Liver (tissue), 9 donors: ENCODE measurements around the gene CASP3. TPM values are rescaled to one million over a fixed set of nuclear protein-coding genes. Genes with fewer than 3 reads are reported as not detected.

Source experiments
- DNase-seq: peaks from one replicate; pipeline ENCODE4 v3.0.0-alpha.2; 2017; ENCODE audit warnings: low spot score
- H3K27ac ChIP-seq, 2 donors: one replicate each; pipeline ENCODE4 v1.7.0; 2013; ENCODE audit warnings: inconsistent platforms in 2 of 2, low read length in 2 of 2, control low read depth in 1 of 2, low read depth in 1 of 2, mild to moderate bottlenecking in 1 of 2
- H3K27me3 ChIP-seq, 4 donors: one replicate each; pipeline versions ENCODE4 v1.6.1 to v1.7.0; 2013; ENCODE audit warnings: low read length in 3 of 4, inconsistent platforms in 1 of 4, mild to moderate bottlenecking in 1 of 4, moderate library complexity in 1 of 4; ENCODE audit not compliant: control insufficient read depth in 4 of 4, insufficient read depth in 4 of 4
- H3K36me3 ChIP-seq, 4 donors: one replicate each; pipeline versions ENCODE4 v1.6.1 to v1.7.0; 2013; ENCODE audit warnings: low read length in 3 of 4, mild to moderate bottlenecking in 3 of 4, low read depth in 1 of 4, moderate library complexity in 1 of 4; ENCODE audit not compliant: control insufficient read depth in 4 of 4, insufficient read depth in 3 of 4
- H3K4me1 ChIP-seq, 4 donors: one replicate each; pipeline versions ENCODE4 v1.6.1 to v1.7.0; 2013; ENCODE audit warnings: low read length in 3 of 4, mild to moderate bottlenecking in 3 of 4, moderate library complexity in 1 of 4; ENCODE audit not compliant: control insufficient read depth in 4 of 4, insufficient read depth in 4 of 4
- H3K4me3 ChIP-seq, 3 donors: one replicate each; pipeline versions ENCODE4 v1.6.1 to v1.7.0; 2013; ENCODE audit warnings: low read length in 3 of 3, control low read depth in 1 of 3, low read depth in 1 of 3, mild to moderate bottlenecking in 1 of 3
- H3K9ac ChIP-seq, 2 donors: one replicate each; pipeline ENCODE4 v1.7.0; 2013; ENCODE audit warnings: low read length in 2 of 2, mild to moderate bottlenecking in 2 of 2, moderate library complexity in 2 of 2, control low read depth in 1 of 2, low read depth in 1 of 2
- H3K9me3 ChIP-seq, 4 donors: one replicate each; pipeline versions ENCODE4 v1.6.1 to v1.7.0; 2013; ENCODE audit warnings: low read length in 3 of 4; ENCODE audit not compliant: control insufficient read depth in 4 of 4
- CTCF ChIP-seq: fragments of 150-350 bp; IDR thresholded peaks from 2 replicates; pipeline ENCODE4 v1.5.1; 2017; ENCODE audit warnings: improper control_type of control experiment, low read depth, low read length; ENCODE audit not compliant: missing input control
- EGR1 ChIP-seq, 2 donors: IDR thresholded peaks; 2 replicates each; pipeline ENCODE4 v1.6.1; 2016 to 2018; ENCODE audit warnings: antibody characterized with exemption in 2 of 2, low read depth in 2 of 2
- FOXA1 ChIP-seq: IDR thresholded peaks from 2 replicates; pipeline ENCODE4 v1.6.1; 2016; ENCODE audit warnings: antibody characterized with exemption
- FOXA2 ChIP-seq: IDR thresholded peaks from 2 replicates; pipeline ENCODE4 v1.6.1; 2016; ENCODE audit warnings: antibody characterized with exemption
- GABPA ChIP-seq, 2 donors: IDR thresholded peaks in 1 of 2; conservative IDR thresholded peaks in 1 of 2; 2 replicates each; pipeline ENCODE4 v1.6.1; 2016; ENCODE audit warnings: antibody characterized with exemption in 2 of 2, mild to moderate bottlenecking in 1 of 2, moderate library complexity in 1 of 2
- HNF4A ChIP-seq, 2 donors: conservative IDR thresholded peaks; 2 replicates each; pipeline ENCODE4 v1.6.1; 2016; ENCODE audit warnings: antibody characterized with exemption in 2 of 2, mild to moderate bottlenecking in 2 of 2
- HNF4G ChIP-seq: IDR thresholded peaks from 2 replicates; pipeline ENCODE4 v1.6.1; 2016; ENCODE audit warnings: antibody characterized with exemption
- JUND ChIP-seq, 2 donors: IDR thresholded peaks; 2 replicates each; pipeline ENCODE4 v1.6.1; 2016; ENCODE audit warnings: antibody characterized with exemption in 2 of 2
- MAX ChIP-seq: IDR thresholded peaks from 2 replicates; pipeline ENCODE4 v1.6.1; 2016; ENCODE audit warnings: antibody characterized with exemption
- NR2F2 ChIP-seq: IDR thresholded peaks from 2 replicates; pipeline ENCODE4 v1.6.1; 2016; ENCODE audit warnings: antibody characterized with exemption
- RAD21 ChIP-seq, 2 donors: IDR thresholded peaks; 2 replicates each; pipeline ENCODE4 v1.6.1; 2016; ENCODE audit warnings: antibody characterized with exemption in 2 of 2, mild to moderate bottlenecking in 2 of 2
- RXRA ChIP-seq, 2 donors: IDR thresholded peaks; 2 replicates each; pipeline ENCODE4 v1.6.1; 2017 to 2018; ENCODE audit warnings: antibody characterized with exemption in 2 of 2, mild to moderate bottlenecking in 1 of 2
- SP1 ChIP-seq: IDR thresholded peaks from 2 replicates; pipeline ENCODE4 v1.6.1; 2018; ENCODE audit warnings: antibody characterized with exemption, mild to moderate bottlenecking
- TAF1 ChIP-seq: conservative IDR thresholded peaks from 2 replicates; pipeline ENCODE4 v1.6.1; 2016; ENCODE audit warnings: antibody characterized with exemption, mild to moderate bottlenecking
- YY1 ChIP-seq: IDR thresholded peaks from 2 replicates; pipeline ENCODE4 v1.6.1; 2016; ENCODE audit warnings: antibody characterized with exemption, mild to moderate bottlenecking
- WGBS: extraction: QIAGEN DNeasy Blood & Tissue Kit; methylation state at CpG from one replicate; pipeline ENCODE4 v1.1.7; 2013; 5-methylcytosine and 5-hydroxymethylcytosine counted together
- polyA plus RNA-seq, 2 donors: library from polyadenylated mRNA; stranded (reverse) in 1 of 2; unstranded in 1 of 2; fragments of 200-250 nt in 1 of 2; fragments of >200 nt in 1 of 2; fragmentation: Nextera tagmentation in 1 of 2; extraction: Ambion mirVana in 1 of 2; gene quantifications; one replicate each; pipeline versions ENCODE4 v1.2.1 to v1.2.3, GENCODE V29; 2013 to 2015
- total RNA-seq, 2 donors: library from RNA; depleted of rRNA; stranded (reverse); fragments of >200 nt; gene quantifications; one replicate each; pipeline ENCODE4 v1.2.3, GENCODE V29; 2014
- TF ChIP-seq, protein P1 (sequence below): IDR thresholded peaks from 2 replicates; pipeline ENCODE4 v1.6.1; 2016; ENCODE audit warnings: antibody characterized with exemption
- TF ChIP-seq, protein P2 (sequence below): IDR thresholded peaks from 2 replicates; pipeline ENCODE4 v1.6.1; 2016; ENCODE audit warnings: antibody characterized with exemption, mild to moderate bottlenecking
- TF ChIP-seq, protein P3 (sequence below): IDR thresholded peaks from 2 replicates; pipeline ENCODE4 v1.6.1; 2016; ENCODE audit warnings: antibody characterized with exemption
- donor health status: healthy.
- donor health status: healthy.
- donor health status: healthy.
- donor health status: healthy.
- donor health status: healthy.

CASP3 gene
- total RNA-seq: 10 to 100 TPM; 13.2 to 30.1 TPM
- 10 to 100 TPM in 1 of 2 donors, 1 to 10 TPM in 1; 7.8 to 10.4 TPM for polyA plus RNA-seq

DNA sequence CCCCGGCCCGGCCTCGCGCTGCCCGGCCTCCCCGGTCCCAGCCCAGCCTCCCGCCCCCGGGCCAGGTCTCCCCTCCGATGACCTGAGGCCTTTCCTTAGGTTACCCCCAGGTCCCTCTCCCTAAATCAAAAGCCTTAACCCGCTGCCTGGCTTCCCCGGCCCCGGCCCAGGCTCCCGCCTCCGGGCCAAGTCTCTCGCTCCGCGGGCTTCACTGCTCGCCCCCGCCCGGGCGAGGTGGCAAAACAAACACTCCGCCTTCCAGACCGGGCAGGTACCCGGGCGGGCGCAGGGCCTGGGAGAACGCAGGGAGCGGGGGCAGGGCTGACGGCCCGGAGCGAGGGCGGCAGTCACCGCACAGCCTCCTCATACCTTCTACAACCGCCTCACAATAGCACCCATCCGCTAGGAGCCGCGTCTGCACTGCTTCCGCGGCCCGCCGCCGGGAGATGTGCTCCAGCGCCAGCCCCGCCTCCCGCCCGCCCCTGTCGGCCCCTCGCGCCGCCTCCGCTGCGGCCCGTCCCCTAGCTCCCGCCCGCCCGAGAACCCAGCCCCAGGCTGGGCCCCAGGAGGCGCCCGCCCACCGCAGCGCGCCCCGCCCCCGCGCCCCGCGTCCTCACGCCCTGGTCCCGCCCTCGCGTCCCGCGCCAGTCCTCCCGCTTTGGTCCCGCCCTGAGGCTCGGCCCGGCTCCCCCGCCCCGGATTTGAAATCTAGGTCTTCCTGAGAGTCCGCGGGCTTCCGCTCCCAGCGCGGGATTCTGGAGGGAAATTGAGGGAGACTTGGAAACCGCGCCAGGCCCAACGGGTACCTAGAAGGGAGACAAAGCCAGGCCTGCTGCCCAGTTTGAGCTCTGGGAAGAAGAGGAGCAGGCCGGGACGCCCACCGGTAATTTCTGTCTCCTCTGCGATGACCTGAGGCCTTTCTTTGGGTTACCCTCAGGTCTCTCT, at the start of gene CASP3, which contains the start of gene PRIMPOL:
Gene CASP3 (minus strand): TSS at position 422 of the 945 bp plus-strand sequence. CDS start 10,994 bp downstream, outside the sequence.
Gene PRIMPOL (plus strand): TSS at position 713 of the 945 bp plus-strand sequence. CDS start 7,403 bp downstream, outside the sequence.
- WGBS: under 1% methylated on average over 90 of the region's 90 CpGs
- Histone ChIP-seq H3K27ac (peak within 1 kb of the TSS; percentile 95 to 96), H3K4me1 (peaks cover 2 to 46% (median 37%) of the 10 kb centered on the region in 4 donors), H3K27me3 (no peaks in the 10 kb centered on the region), H3K9me3 (no peaks in the 10 kb centered on the region), H3K4me3 (peak within 1 kb of the TSS; percentile 86 to 95 (median 93)), H3K36me3 (peaks cover 0 to 6% (median 1%) of the 10 kb centered on the region in 4 donors), H3K9ac (peak within 1 kb of the TSS; percentile 87 to 96)
- TF ChIP-seq JUND (IDR thresholded peaks at IDR 0.05): no peak
- peak; percentile 37 for TF ChIP-seq SP1
- no peak for TF ChIP-seq RXRA (IDR thresholded peaks at IDR 0.05)
- TF ChIP-seq, protein P1, sequence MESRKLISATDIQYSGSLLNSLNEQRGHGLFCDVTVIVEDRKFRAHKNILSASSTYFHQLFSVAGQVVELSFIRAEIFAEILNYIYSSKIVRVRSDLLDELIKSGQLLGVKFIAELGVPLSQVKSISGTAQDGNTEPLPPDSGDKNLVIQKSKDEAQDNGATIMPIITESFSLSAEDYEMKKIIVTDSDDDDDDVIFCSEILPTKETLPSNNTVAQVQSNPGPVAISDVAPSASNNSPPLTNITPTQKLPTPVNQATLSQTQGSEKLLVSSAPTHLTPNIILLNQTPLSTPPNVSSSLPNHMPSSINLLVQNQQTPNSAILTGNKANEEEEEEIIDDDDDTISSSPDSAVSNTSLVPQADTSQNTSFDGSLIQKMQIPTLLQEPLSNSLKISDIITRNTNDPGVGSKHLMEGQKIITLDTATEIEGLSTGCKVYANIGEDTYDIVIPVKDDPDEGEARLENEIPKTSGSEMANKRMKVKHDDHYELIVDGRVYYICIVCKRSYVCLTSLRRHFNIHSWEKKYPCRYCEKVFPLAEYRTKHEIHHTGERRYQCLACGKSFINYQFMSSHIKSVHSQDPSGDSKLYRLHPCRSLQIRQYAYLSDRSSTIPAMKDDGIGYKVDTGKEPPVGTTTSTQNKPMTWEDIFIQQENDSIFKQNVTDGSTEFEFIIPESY: no peak
- no peak for TF ChIP-seq FOXA1
- TF ChIP-seq TAF1: peak; percentile 77
- TF ChIP-seq MAX: no peak
- TF ChIP-seq YY1: peak; percentile 31
- peak in 1 of 2 donors; percentile 81 for TF ChIP-seq GABPA (IDR thresholded peaks at IDR 0.05 in 1 of 2, conservative IDR thresholded peaks at IDR 0.05 in 1 of 2)
- TF ChIP-seq HNF4A (conservative IDR thresholded peaks at IDR 0.05): no peak
- peak; percentile 24 for TF ChIP-seq CTCF
- TF ChIP-seq, protein P2, sequence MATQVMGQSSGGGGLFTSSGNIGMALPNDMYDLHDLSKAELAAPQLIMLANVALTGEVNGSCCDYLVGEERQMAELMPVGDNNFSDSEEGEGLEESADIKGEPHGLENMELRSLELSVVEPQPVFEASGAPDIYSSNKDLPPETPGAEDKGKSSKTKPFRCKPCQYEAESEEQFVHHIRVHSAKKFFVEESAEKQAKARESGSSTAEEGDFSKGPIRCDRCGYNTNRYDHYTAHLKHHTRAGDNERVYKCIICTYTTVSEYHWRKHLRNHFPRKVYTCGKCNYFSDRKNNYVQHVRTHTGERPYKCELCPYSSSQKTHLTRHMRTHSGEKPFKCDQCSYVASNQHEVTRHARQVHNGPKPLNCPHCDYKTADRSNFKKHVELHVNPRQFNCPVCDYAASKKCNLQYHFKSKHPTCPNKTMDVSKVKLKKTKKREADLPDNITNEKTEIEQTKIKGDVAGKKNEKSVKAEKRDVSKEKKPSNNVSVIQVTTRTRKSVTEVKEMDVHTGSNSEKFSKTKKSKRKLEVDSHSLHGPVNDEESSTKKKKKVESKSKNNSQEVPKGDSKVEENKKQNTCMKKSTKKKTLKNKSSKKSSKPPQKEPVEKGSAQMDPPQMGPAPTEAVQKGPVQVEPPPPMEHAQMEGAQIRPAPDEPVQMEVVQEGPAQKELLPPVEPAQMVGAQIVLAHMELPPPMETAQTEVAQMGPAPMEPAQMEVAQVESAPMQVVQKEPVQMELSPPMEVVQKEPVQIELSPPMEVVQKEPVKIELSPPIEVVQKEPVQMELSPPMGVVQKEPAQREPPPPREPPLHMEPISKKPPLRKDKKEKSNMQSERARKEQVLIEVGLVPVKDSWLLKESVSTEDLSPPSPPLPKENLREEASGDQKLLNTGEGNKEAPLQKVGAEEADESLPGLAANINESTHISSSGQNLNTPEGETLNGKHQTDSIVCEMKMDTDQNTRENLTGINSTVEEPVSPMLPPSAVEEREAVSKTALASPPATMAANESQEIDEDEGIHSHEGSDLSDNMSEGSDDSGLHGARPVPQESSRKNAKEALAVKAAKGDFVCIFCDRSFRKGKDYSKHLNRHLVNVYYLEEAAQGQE: peak; percentile 70
- TF ChIP-seq RAD21 (IDR thresholded peaks at IDR 0.05): peak in 1 of 2 donors; percentile 54
- no peak for TF ChIP-seq FOXA2
- no peak for TF ChIP-seq HNF4G
- TF ChIP-seq NR2F2: peak; percentile 11
- TF ChIP-seq, protein P3, sequence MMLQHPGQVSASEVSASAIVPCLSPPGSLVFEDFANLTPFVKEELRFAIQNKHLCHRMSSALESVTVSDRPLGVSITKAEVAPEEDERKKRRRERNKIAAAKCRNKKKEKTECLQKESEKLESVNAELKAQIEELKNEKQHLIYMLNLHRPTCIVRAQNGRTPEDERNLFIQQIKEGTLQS: no peak
- peak in 1 of 2 donors; percentile 24 for TF ChIP-seq EGR1 (IDR thresholded peaks at IDR 0.05; ENCODE audit: low read depth in 2 of 2)
- DNase-seq: peak; percentile 99
